HG03558 (cell line): ENCODE data around the gene TCEAL3.
"Not testable (repeated sequence)": the region's sequence is repeated elsewhere in the genome, so short reads cannot be mapped to it uniquely, and the experiment has no call there.

ENCODE experiments used
- ATAC-seq: cut with Tn5 transposase; IDR thresholded peaks from one replicate; pipeline ENCODE4 v1.9.1; 2021; ENCODE audit warnings: moderate number of reproducible peaks; ENCODE audit not compliant: unreplicated experiment; ENCODE audit errors: extremely low read depth

TCEAL3 gene, protein sequence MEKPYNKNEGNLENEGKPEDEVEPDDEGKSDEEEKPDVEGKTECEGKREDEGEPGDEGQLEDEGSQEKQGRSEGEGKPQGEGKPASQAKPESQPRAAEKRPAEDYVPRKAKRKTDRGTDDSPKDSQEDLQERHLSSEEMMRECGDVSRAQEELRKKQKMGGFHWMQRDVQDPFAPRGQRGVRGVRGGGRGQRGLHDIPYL

DNA sequence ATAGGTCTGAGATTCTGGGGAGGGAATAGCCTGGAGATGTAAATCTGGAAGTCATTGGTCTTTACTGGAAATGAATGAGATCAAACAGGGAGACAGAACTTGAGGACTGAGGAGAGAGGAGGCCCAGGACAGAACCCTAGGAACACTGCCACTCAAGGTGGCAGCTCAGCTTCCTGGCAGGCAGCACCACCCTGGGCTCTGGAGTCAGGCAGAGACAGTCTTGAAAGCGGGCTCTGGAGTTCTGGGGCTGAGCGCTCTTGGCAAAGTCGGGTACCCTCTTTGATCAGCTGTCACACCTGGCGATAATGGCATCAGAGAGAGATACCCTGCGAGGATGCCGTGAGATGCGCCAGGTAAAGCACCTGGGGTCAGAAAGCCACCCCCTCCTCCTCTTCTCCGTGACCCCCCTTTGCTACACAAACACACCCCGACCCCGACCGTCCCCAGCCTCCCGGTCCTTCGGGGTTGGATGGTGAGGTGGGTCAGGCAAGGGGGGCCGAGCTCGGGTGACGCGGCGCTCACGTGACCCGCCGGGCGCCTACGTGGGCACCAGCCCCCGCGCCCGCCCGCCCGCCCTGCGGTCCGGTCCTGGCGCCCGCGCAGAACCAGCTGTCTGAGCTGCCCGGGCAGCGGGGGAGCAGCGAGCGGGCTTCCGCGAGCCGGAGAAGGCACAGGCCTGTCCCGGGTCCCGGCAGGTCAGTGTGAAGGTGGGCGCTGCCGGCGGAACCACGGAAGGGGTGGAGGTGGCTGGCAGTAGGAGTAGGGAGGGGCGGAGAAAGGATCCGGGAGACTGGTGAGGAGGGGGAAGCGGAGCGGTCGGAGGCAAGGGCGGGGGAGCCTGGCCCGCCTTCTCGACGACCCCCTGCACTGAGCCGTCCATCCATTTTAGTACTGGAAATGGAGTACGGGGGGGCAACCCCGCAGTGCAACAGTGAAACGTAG lies at the start of gene TCEAL3:
TCEAL3 (plus strand) TSS at position 600 of the 942 bp plus-strand sequence. CDS start 1,102 bp downstream, outside the sequence.
- no peak for ATAC-seq

DNA sequence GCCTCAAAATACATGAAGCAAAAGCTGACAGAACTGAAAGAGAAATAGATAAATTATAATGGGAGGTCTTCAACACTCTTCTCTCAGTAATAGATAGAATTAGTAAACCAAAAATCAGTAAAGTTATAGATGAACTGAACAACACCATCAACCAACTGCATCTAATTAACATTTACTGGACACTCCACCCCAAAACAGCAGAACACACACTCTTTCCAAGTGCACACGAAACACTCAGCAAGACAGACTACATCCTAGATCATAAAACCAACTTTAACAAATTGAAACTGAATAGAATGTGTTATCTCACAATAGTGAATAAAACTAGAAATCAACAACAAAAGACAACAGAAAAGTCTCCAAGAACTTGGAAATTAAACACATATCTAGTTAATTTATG lies 47.5 kb upstream of the TCEAL3 start:
- no peak for ATAC-seq

DNA sequence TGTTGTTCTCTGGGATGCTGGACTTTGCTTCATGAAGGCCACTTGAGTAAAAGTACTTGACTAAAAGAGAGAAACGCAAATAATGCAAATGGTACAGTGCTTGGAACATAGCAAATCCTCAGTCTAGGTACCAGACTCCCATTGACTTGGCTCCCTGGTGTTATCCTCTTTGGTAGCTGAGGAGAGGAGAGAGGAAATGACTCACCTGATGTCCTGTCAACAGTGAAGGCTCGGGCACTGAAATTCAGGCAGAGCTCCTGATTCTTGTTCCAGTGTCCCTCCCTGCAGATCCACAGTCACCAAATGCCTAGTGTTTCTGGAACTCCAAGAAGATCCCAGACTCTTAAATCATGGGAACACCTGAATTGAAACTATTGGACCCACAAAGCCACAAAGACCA lies 45.0 kb upstream of the TCEAL3 start:
- ATAC-seq: no peak

DNA sequence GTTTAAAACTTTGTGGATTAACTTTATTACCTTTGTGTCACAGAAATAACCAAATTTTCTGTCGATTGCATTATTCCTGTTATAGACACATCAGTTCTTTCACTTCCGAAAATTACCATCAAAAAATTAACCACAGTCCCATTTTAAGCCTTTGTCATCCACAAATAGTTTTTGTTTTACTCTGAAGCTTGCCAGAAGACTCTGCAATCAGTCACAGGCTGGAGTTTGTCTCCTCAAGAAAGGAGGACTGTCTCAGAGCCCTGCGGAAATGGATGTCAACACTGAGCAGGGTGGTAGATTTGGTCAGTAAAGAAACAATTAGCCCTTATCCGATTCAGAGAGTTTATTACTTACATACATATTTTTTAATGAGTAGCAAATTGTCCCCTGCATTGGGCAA lies 42.6 kb upstream of the TCEAL3 start:
- ATAC-seq: no peak

DNA sequence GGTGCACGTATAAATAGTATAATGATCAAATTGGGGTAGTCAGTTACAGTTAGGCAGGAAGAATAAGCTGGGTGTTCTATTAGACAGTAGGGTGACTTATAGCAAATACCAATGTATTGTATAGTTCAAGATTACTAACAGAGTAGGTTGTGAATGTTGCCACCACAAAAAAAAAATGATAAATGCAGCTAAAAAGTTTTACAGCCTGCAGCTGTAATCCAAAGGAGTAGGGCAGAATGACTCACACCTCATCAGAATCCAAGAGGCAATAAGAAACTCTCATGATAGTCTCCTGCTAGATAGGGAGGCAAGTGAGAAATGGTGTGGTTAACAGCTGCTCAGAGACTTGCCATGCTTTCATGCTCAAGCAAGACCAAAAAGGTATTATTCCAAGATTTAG lies 42.0 kb upstream of the TCEAL3 start:
- ATAC-seq: no peak

DNA sequence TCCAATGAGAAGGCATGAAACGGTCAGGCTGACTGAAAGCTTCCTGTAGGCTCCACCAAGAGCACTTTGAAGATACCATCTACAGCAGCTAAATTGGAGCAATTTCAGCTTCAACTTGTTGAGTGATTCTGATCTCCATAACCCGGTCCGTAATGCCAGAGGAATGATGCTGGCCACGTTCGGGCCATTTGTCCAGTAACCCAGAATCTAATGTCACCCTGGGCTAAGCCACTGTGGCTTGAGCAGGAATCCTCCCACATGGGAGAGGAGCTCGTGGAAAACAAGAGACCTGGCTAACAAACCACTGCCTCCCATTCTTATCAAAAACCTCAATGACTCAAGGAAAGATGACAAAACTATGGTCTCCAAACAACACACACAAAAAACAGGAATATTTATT lies 36.6 kb upstream of the TCEAL3 start:
- ATAC-seq: no peak

DNA sequence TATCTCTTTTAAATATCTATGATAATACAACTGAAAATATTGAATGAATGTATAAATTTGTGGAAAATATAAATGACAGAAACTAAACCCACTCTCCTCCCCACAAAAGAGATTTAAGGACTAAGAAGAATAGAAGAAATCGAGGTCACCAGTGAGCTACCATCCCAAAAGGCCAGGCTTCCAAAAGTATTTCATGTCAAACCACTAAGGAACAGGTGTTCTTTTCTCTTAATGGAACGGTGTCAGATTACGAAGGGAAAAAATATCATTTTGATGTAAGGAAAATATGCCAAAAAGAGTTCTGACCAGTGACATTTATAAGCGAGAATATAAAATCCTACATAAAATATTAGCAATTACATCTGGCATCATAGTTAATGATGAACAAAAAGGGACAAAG lies 36.0 kb upstream of the TCEAL3 start:
- ATAC-seq: no peak

DNA sequence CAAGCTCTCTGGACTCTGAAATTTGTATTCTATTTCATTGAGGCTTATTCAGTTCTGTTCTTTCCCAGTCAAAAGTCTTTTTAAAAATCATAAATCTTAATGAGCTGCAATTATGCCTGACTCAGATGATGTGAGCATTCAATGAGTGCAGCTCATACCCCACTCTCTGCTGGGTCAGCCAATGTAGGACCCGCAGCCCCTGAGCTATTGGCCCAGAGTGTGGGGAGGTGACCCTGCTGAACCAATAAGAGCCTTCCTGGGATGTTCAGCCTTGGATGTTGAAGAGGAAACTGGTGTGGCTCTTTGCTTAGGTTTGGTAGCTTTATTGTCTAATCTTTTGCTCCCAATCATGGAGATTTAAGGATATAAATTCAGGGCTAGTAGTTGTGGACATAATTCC lies 34.6 kb upstream of the TCEAL3 start:
- ATAC-seq: no peak

DNA sequence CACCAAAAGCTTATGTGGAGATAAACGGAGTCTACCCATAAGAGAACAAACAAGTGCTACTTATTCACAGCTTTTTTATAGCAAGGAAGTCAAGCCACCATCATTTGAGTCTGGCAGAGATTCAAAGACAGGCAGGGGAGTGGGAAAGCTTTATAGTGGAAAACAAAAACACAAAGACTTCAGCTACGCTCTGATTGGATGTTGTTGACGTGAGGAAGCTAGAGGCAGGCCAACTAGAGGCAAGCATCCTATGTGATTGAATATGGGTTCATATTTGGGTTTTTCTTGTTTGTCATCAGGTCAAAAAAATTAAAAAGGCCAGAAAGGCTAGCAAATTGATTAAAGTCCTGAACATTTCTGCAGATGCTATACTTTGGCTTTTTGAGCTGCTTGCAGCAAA lies 23.2 kb upstream of the TCEAL3 start:
- ATAC-seq: no peak

DNA sequence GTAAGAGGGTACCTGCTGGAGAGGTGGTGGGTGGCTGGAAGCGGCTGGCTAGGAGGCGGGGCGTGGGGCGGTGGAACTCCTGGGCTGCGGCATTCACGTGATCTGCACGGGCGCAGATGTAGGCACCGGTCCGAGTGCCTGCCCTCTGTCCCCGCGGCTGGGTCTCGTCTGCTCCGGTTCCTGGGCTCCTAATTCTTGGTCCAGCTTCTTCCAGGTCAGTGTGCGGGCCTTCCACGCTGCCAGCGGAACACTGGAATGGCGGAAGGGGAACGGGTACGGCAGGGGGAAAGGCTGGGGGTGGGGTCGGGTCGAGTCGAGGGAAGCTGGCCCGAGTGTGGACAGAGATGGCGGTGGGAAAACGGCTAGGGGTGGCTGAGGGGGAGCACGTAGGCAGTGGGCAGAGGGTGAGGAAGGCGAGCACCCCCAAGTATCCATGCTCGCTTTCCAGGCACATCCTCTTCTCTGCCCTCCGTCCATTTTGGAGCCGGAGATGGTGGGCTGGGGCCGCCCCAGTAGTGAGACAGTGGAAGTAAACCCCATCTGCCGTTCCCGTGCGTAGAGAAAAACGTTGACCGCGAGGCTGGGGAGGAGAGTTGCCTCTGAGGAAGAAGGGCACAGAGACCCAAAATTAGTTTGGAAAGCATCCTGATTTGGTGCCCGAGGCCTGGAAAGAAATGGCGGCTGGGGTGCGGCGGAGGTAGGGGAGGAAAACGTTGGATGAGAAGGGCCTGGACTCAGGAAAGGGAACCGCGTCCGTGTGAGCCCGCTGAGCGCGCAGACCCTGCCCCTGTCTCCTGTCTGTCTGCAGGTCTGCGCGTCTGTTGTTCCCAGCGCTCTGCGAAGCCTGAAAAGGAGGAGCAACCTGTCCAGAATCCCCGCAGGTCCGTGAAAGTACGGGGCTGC lies 22.1 kb upstream of the TCEAL3 start, which contains the start of gene TCEAL4:
TCEAL4 (plus strand) TSS at position 105 of the 903 bp plus-strand sequence. CDS start 1,161 bp downstream, outside the sequence.
- no peak for ATAC-seq

DNA sequence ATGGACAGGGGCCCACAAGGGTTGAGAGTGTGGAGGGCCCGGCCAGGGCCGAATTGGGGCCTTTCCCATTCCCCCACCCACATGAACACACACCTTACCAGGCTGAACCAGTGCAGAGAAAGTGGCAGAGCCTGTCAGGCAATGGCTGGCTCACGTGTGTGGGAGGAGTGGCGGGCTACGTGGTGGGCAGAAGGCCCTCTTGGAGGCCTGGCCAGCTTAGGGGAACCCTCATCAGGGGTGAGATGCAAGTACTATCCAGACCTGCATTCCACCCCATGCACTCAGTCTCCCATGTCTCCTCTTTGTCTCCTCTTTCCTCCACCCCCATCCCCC lies 21.5 kb upstream of the TCEAL3 start:
- no peak for ATAC-seq

DNA sequence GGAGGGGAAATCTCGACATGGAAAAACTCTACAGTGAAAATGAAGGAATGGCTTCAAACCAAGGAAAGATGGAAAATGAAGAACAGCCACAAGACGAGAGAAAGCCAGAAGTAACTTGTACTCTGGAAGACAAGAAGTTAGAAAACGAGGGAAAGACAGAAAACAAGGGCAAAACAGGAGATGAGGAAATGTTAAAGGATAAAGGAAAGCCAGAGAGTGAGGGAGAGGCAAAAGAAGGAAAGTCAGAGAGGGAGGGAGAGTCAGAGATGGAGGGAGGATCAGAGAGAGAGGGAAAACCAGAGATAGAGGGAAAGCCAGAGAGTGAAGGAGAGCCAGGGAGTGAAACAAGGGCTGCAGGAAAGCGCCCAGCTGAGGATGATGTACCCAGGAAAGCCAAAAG lies 21.1 kb upstream of the TCEAL3 start:
- ATAC-seq: no peak

DNA sequence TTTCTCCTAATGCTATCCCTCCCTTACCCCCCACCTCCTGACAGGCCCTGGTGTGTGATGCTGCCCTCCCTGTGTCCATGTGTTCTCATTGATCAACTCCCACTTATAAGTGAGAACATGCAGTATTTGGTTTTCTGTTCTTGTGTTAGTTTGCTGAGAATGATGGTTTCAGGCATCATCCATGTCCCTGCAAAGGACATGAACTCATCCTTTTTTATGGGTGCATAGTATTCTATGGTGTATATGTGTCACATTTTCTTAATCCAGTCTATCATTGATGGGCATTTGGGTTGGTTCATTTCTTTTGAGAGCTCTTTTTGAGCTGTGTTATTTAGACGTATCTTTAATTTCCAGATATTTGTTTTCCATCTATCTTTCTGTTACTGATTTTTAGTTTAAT lies 15.5 kb upstream of the TCEAL3 start:
- not testable (repeated sequence) for ATAC-seq

DNA sequence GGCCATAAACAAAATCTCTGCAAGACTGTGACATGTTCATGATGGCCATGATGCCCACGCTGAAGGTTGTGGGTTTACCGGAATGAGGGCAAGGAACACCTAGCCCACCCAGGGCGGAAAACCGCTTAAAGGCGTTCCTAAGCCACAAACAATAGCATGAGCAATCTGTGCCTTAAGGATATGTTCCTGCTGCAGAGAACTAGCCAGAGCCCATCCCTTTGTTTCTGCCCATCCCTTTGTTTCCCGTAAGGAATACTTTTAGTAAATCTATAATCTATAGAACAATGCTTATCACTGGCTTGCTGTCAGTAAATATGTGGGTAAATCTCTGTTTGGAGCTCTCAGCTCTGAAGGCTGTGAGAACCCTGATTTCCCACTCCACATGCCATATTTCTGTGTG lies 12.6 kb upstream of the TCEAL3 start:
- ATAC-seq: not testable (repeated sequence)

DNA sequence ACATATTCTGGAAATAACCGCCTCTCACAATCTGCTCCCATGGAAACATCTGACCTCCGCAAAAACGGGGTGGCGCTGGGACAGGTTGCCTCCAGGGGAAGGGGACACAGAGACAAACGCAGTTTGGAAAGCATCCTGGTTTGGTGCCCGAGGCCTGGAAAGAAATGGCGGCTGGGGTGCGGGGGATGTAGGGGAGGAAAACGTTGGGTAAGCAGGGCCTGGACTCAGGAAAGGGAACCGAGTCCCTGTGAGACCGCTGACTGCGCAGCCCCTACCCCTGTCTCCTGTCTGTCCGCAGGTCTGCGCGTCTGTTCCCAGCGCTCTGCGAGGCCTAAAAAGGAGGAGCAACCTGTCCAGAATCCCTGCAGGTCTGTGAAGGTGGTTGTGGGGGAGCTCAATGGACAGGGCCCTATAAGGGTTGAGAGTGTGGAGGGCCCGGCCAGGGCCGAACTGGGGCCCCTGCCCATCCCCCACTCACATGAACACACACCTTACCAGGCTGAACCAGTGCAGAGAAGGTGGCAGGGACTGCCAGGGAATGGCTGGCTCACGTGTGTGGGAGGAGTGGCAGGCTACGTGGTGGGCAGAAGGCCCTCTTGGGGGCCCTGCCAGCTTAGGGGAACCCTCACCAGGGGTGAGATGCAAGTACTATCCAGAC lies 672 bp downstream of the TCEAL3 start:
- ATAC-seq: no peak

DNA sequence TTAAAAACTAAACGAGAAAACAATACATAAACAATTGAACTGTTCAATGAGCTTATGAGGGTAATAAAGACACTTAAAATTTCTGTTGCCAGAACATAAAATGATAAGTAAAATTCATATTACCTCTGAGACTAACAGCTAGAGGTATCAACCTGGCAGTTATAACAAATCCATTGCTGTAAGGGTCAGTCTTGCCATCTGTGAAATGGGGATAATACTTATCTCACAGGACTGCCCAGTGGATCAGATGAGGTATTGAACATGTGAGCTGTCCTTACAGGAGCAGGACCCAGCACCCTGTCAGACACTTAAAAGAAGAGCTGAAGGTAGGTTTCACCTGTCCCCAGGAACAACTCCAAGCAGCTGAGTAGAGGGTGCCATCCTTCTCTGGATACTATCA lies 2.5 kb downstream of the TCEAL3 start:
- no peak for ATAC-seq

DNA sequence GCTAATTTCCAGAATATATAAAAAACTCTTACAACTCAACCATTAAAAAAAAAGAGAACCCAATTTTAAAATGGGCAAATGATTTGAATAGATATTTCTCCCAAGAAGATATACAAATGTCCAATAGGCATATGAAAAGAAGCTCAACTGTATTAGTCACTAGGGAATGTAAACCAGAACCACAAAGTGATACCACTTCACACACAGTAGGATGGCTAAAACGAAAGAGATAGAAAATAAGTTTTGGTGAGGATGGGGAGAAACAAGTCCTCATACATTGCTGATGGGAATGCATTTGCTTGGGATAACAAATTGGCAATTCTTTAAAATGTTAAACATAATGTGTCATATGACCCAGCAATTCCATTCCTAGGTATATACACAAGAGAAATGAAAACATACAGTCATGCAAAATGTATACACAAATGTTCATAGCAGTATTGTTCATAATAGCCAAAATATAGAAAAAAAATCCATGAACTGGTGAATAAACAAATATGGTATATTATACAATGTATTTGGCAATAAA lies 5.7 kb downstream of the TCEAL3 start:
- no peak for ATAC-seq

DNA sequence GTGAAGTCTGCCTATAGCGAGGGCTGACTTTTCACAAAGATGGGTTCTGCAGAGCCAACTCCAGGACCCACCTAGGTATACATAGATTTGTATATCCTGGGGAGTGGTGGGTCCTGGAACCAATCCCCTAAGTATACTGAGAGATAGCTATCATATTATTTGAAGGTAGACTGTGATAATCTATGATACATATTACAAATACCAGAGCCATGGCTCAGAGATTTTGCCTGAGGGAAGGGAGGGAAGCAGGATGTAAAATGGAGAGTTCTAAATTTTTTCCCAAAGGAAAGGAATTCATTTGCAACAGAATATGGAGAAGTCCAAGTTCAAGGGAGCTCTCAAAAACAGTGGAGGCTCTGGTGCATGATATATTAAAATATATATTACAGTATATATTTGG lies 7.2 kb downstream of the TCEAL3 start:
- no peak for ATAC-seq

DNA sequence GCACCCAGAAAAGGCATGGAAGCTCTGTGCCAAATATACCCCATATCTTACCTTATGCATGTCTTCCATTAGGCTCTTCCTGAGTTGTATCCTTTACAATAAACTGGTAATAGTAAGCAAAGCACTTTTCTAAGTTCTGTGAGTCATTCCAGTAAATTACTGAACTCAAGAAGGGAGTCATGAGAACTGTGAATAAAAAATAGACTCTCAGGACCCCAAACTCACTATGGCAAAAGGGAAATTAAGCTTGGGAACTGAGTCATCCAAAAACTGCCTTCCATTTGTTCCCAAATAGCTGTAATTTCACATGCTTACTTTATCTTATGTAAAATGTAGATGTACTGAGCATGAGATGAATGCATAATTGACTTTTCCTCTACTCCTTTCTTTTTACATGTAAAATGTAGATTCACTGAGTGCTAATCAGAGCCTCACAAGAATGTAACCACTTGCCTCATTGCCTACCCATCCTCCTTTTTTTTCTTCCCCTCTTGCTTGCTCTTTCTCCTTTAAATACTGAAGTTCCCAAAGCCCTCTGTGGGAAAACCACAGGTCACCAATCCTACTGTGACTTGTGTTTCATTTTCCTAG lies 8.1 kb downstream of the TCEAL3 start:
- no peak for ATAC-seq
